AG04450 (cell line): ENCODE measurements around the gene GPATCH1. TPM values are rescaled to one million over a fixed set of nuclear protein-coding genes. Genes with fewer than 3 reads are reported as not detected.

Experiments
- CTCF ChIA-PET: fragments of 300-600, 350-600 bp; formaldehyde crosslinking; extraction: SDS; loops from one replicate; lab custom pipeline; 2022; ENCODE audit warnings: antibody characterized with exemption, inconsistent platforms; lab: Charles Lee
- POLR2A ChIA-PET: fragments of 350-600 bp; formaldehyde crosslinking; extraction: SDS; loops from one replicate; lab custom pipeline; 2021; ENCODE audit warnings: antibody characterized with exemption, inconsistent platforms; lab: Yijun Ruan, JAX
- DNase-seq: peaks from one replicate; pipeline ENCODE4 v3.0.0-alpha.2; 2011; ENCODE audit warnings: low read depth, low spot score
- H3K27ac ChIP-seq: one replicate; pipeline ENCODE4 v1.5.1; 2012; ENCODE audit warnings: low read depth, low read length, control low read depth
- H3K27me3 ChIP-seq: one replicate; pipeline ENCODE4 v1.6.0; 2012; ENCODE audit warnings: low read length; ENCODE audit not compliant: control insufficient read depth, insufficient read depth
- H3K4me3 ChIP-seq: 2 replicates; pipeline ENCODE4 v1.5.1; 2011; ENCODE audit warnings: mild to moderate bottlenecking, low read depth, low read length, control low read depth
- H3K9me3 ChIP-seq: 2 replicates; pipeline ENCODE4 v1.5.1; 2012; ENCODE audit warnings: low read length; ENCODE audit not compliant: control insufficient read depth, insufficient read depth
- CTCF ChIP-seq: IDR thresholded peaks from 2 replicates; pipeline ENCODE4 v1.5.1; 2011; ENCODE audit warnings: low read depth, low read length, control low read depth, inconsistent platforms
- polyA plus RNA-seq: library from polyadenylated mRNA; depleted of rRNA; stranded (reverse); fragments of >200 nt; gene quantifications from 2 replicates; pipeline ENCODE4 v1.2.3, GENCODE V29; 2011

Gene GPATCH1
- polyA plus RNA-seq, 1 experiment, result 7.9 TPM

- no peaks in the 10 kb centered on the region for H3K9me3 ChIP-seq
- no peaks in the 10 kb centered on the region for H3K27me3 ChIP-seq
- H3K27ac ChIP-seq, result no peak overlapping the region
- no peak for DNase-seq
- no peak overlapping the region for H3K4me3 ChIP-seq
- TF ChIP-seq CTCF, result no peak
- CTCF ChIA-PET, result no interaction called here
- POLR2A ChIA-PET, result no interaction called here
Measured at GRCh38 chr19:33094436-33095067, 13.6 kb downstream of the GPATCH1 start.

DNA sequence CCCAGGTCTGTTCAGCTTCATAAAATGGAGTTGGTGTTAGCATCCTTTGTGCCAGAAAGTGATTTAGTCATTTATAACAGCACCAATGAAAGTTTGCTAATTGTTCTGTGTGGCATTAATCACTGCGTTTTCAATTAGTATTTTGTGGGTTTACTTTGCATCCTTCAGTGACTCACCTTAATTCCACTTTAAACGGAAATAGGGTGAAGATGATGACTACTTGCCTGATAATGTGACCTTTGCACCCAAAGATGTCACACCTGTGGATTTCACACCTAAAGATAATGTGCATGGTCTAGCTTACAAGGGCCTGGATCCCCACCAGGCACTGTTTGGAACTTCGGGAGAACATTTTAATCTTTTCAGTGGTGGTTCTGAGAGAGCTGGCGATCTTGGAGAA, 15.0 kb downstream of the GPATCH1 start:
- DNase-seq, result no peak
- ChIA-PET POLR2A (no interaction called here), CTCF (no interaction called here)
- no peaks in the 10 kb centered on the region for H3K9me3 ChIP-seq
- no peak overlapping the region for H3K27ac ChIP-seq
- no peak for TF ChIP-seq CTCF
- no peaks in the 10 kb centered on the region for H3K27me3 ChIP-seq
- H3K4me3 ChIP-seq, result no peak overlapping the region

DNA sequence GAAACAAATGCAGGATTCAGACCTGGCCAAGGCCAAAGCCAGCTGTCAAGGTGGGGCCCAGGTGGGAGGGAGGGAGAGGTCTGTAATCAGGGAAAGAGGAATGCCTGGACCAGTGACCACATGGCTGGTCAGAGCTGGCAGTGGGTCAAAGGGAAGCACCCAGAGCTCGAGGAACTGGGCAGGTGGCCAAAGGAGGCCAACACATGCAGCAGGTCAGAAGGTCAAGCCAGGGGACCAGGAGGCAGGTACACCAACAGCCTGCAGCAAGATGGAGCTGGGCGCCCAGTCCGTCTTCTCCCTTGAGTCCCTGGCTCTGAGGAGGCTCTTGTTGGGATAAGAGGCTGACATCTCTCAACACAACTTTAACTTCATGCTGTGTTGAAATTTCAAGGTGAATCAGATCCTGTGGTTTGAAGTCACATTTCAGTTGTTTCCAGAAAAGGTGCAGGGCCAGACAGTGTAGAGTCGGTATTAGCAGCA, 17.1 kb downstream of the GPATCH1 start:
- ChIA-PET CTCF (interaction anchor here (1.6 kb wide), 1 partner anchor 122 kb away, joined by 4 read pairs; no protein-coding TSS in a partner anchor), POLR2A (no interaction called here)
- no peak overlapping the region for H3K27ac ChIP-seq
- TF ChIP-seq CTCF, result no peak
- no peak for DNase-seq
- no peak overlapping the region for H3K4me3 ChIP-seq
- H3K27me3 ChIP-seq, result no peaks in the 10 kb centered on the region
- no peaks in the 10 kb centered on the region for H3K9me3 ChIP-seq

DNA sequence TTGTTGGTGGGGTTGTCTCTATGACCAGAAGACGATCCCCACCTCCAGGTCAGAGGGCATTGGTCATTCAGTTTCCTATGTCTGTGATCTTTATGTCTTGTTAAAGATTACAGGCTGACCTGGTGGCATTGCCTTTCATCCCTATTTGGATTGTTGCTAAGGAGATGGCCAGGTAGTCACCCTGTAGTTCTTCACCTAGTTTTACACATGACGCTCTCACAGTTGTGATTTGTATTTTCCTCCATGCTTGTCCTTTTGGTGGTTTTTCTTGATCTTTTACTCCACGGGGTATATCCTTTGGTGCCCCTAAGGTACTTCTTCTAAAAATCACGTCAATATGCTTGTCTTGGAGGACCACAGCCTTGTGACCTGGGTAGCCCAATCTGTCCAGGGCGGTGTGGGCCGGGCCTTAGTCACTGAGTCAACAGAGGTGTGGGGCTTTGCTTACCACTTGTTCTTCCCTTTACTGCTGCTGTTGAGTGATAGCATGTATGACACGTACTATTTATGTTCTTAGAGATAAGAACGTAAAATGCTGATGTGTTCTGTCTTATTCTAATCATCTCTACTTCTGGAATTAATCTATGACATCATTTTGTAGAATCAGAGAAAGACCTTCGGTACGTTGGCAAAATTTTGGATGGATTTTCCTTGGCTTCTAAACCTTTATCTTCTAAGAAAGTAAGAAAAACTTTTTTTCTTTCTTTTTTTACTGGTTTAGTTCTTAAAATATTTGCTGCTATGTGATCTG, 20.1 kb downstream of the GPATCH1 start:
- POLR2A ChIA-PET, result no interaction called here
- Histone ChIP-seq H3K27ac (no peak overlapping the region), H3K4me3 (no peak overlapping the region), H3K9me3 (no peaks in the 10 kb centered on the region), H3K27me3 (no peaks in the 10 kb centered on the region)
- DNase-seq, result no peak
- TF ChIP-seq CTCF, result no peak
- CTCF ChIA-PET, result interaction anchor here (0.6 kb wide), 2 partner anchors 18 to 54 kb away, joined by 3 to 4 read pairs; no protein-coding TSS in a partner anchor

GRCh38 chr19:33102893-33103292, 21.9 kb downstream of the GPATCH1 start:
- ChIA-PET POLR2A (no interaction called here), CTCF (interaction anchor here (2.6 to 3.4 kb wide), 2 partner anchors 22 to 127 kb away, joined by 10 to 16 read pairs; no protein-coding TSS in a partner anchor)
- Histone ChIP-seq H3K27ac (no peak overlapping the region), H3K9me3 (no peaks in the 10 kb centered on the region), H3K4me3 (no peak overlapping the region), H3K27me3 (no peaks in the 10 kb centered on the region)
- no peak for TF ChIP-seq CTCF
- no peak for DNase-seq
